HG03159 (cell line): ENCODE results near the gene TRIM62.

Experiments
- ATAC-seq: cut with Tn5 transposase; IDR thresholded peaks from one replicate; pipeline ENCODE4 v1.9.1; 2021; ENCODE audit warnings: mild to moderate bottlenecking, moderate library complexity; ENCODE audit not compliant: unreplicated experiment

Gene TRIM62

GRCh38 chr1:33181921-33182341, at the start of gene TRIM62:
TRIM62 (minus strand) TSS chr1:33182043; CDS start chr1:33181432, 611 bp downstream.
- ATAC-seq, result peak; percentile 60

GRCh38 chr1:33231166-33231565, 49.3 kb upstream of the TRIM62 start:
- no peak for ATAC-seq

- ATAC-seq, result no peak
Measured at GRCh38 chr1:33228935-33229487, 47.2 kb upstream of the TRIM62 start.

- ATAC-seq, result no peak
Measured at GRCh38 chr1:33225586-33225985, 43.7 kb upstream of the TRIM62 start.

GRCh38 chr1:33224166-33224707, 42.4 kb upstream of the TRIM62 start:
- ATAC-seq, result no peak

- ATAC-seq, result no peak
Measured at GRCh38 chr1:33222381-33222780, 40.5 kb upstream of the TRIM62 start.

DNA sequence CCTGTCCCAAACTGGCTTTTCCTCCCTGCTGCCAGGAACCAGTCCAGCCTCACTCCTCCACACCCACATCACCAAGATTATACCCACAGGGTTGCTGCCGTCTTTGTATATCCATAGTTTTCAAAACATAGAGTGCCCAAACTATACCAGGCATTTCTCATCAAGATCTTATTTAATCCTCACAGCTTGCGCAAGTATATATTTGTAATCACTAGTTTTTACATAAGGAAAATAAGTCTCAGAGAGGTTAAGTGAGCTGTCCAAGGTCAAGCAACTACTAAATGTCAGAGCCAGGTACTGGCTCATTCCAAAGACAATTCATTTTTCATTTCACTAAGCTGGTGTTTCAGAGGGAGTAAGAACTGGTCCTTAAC, 39.5 kb upstream of the TRIM62 start:
- ATAC-seq, result no peak

DNA sequence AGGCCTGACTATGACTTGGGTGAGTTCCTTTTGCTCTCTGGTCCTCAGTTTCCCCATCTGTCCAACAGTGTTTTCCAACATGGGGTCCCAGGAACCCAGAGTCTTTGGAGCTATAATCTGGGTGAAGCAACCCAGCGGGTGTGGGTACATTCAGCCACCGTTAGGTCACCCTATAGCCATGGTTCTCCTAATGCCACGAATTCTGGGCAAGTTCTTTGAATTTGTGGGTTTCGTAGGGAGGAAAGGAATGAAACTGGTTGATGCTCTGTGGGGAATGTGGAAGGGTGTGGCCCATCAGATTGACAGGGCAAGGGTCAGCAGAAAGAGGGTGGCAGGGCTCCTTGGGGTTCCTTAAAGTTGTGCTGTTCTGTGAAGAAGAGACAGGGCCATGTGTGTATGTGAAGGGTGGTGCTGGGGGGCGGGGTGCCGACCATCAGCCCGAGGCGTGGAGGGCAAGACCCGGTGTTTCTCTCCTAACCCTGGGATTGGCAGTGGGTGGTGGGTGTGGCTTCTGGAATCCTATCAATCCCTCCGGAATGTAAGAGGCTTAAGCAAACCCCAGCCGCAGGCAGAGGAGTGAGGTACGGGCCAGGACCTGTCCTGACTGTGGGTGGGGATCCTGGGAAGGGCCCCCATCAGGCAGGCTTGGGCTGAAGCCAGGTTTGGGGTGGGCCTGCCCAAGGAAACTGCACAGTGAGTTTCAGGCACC, 39.0 kb upstream of the TRIM62 start:
- ATAC-seq, result no peak

DNA sequence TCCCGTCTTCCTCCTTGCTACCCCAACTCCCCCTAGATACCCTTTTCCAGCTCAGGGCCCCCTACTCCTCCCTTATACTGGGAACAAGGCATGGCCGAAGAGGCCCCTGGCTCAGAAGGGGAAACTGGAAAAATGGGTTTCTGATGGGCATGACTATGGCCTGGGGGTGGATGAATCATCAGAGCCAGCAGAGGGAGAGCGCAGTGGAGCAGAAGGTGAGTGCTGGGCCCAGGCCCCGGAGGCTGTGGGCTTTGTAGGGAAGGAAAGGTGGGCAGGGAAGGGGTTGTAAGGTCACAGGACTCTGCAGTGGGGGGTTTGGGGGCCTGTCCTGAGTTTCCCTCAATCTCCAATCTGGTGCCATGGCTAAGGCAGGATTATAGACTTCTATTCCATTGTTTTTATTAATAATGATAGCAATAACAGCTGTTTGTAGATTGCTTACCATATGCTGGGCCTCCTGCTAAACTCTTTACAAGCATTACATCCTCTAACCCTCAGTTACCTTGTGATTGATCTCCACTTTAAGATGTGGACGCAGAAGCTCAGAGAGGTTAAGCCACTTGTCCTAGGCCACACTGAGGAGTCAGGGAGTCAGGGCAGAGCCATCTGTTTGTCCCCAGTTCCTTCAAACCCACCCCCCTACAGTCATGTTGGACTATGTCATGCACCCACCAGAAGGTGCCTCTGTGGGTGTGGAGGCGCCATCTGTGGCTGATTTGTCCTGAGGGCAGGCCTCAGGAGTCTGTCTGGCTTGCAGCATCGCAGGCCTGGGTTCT, 38.2 kb upstream of the TRIM62 start:
- ATAC-seq, result no peak

DNA sequence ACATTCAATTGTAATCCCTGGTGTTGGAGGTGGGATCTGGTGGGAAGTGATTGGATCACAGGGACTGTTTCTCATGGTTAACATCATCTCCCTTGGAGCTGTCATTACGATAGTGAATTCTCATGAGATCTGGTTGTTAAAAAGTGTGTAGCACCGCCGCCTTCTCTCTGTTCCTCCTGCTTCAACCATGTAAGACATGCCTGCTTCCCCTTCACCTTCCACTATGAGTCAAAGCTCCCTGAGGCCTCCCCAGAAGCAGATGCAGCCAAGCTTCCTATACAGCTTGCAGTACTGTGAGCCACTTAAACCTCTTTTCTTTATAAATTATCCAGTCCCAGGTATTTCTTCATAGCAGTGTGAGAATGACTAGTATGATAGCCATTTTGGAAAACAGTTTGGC, 30.1 kb upstream of the TRIM62 start:
- ATAC-seq, result no peak

DNA sequence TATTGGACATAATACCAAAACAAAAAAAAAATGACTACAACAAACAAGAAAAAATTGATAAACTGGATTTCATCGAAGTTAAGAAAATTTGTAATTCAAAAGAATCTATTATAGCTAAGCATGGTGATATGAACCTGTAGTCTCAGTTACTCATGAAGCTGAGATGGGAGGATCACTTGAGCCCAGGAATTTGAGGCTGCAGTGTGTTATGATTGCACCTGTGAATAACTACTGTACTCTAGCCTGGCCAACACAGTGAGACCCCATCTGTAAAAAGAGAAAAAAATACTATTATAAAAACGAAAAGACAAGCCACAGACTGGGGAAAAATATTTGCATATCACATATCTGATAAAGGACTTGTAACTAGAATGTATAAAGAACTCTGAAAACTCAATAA, 24.5 kb upstream of the TRIM62 start:
- ATAC-seq, result no peak

GRCh38 chr1:33195556-33195955, 13.7 kb upstream of the TRIM62 start:
- ATAC-seq, result no peak

- ATAC-seq, result no peak
Measured at GRCh38 chr1:33191731-33192275, 10.0 kb upstream of the TRIM62 start.

DNA sequence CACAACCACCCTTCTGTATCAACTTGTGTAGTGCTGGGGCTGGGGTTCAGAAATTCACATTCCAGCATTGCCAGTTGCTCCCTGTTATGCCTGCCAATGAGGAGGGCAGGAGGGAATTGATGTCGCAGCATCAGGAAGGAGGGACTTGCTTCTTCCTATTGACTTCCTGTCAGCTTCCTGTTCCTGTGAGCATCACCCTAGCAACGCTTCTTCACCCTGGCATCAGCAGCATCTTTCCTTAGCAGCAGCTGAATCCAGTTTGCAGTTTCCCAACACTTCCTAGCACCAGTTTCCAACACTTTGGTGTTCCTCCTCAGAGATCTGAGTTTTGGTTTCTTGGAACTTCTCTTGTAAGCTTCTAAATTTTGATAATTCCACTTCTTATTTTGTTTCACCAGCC, 8.9 kb upstream of the TRIM62 start:
- ATAC-seq, result no peak

DNA sequence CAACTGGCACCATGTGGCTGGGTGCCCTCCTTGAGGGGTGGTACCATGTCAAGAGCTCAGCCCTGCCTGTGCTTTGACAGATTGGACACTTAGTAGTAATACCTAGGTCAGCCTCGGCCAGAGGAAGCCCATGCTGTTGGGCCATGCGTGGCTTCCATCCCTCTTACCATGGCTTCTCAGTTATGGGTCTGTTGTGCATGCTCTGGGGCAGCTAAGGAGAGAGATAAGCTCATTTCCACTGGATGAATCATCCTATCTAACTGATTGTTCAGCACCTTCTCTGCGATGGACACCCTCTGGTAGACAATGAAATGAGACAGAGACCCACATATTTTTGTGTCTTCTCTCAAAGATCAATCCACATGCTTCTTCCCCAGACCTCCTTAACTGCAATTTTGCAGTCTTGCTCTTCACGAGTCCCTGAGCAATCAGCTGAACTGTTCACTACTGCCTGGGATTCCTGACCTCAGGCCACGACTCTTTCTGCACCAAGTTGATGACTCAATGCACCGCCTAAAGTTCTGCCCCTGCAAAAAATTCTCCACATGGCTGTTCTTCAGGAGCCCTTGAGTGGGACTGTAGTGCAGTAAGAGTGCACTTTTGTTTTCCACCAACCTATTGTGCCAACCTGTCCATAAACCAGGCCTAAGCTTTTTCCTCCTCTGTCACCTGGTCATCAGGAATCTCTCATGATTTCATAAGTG, 6.9 kb upstream of the TRIM62 start:
- ATAC-seq, result no peak

GRCh38 chr1:33186936-33187335, 5.1 kb upstream of the TRIM62 start:
- no peak for ATAC-seq

GRCh38 chr1:33185541-33185940, 3.7 kb upstream of the TRIM62 start:
- no peak for ATAC-seq

DNA sequence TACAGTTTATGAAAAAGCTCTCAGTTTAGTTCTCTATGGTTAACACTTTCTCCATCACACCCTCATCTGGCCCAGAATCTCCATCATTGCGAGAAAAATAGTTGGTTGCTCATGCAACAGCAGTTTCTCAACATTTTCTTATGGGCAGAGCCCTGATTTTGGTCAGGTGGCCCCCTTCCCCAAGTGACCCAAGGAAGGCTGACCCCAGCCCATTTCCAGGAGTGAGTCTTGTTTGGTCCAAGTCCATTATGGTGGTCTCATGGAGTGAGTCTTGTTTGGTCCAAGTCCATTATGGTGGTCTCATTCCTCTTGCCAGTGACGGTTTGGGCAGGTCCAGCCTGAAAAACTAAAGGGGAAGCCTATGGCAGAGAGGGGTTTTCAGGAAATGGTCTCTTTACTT, 1.5 kb upstream of the TRIM62 start:
- ATAC-seq, result no peak

GRCh38 chr1:33182896-33183295, 1.1 kb upstream of the TRIM62 start:
- ATAC-seq, result no peak

DNA sequence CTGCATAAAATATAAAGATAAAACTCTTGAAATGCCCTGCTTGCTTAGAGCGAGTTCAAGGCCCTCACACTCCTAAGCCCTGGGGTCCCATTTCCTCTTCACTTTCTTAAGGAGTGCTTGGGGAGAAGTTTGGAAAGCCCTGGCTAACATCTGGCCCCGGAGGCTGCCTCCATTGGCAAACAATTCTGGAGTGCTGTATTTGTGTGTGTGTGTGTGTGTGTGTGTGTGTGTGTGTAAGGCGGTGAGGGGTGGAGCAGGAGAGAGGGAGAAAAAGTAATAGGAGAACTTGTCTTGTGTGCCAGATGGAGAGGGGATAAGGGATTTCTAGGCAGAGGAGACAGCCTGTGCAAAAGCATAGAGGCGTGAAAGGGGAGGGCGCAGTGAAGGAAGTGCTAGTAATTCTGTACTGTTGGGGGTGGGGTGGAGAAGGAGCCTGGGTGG, 578 bp upstream of the TRIM62 start:
- no peak for ATAC-seq
